ENCODE results near the gene CCDC185. TPM values are rescaled to one million over a fixed set of nuclear protein-coding genes. Genes with fewer than 3 reads are reported as not detected.

The CCDC185 gene
- total RNA-seq, 1 donor from 2014 or later, result 1.3 TPM

DNA sequence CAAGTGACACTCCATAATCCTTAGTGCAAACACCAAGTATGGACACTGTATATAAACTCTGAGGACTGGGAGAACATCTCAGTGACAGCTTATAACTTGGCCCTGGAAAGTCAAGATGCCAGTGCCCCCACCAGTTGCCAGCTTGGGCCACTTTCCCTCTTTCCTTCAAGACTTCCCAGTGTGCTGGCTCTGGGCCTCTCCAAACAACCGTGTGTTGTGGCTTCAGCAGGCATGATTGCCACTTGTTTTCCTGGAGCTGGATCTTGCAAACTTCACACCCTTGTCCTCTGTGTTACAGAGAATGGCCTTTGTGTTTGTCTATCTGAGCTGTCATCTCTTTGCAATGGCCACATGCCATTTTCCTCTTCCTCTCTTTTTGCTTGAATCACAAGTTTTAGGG lies 37.0 kb downstream of the CCDC185 start:
- no peak for DNase-seq (ENCODE audit: low read depth)

GRCh38 chr1:223437151-223437550 lies 43.9 kb downstream of the CCDC185 start:
- DNase-seq (ENCODE audit: low read depth), result no peak

- DNase-seq (ENCODE audit: low read depth), result no peak
These were observed 50.2 kb downstream of the CCDC185 start for GRCh38 chr1:223443397-223443796.

GRCh38 chr1:223444411-223444810 lies 51.2 kb downstream of the CCDC185 start:
- DNase-seq (ENCODE audit: low read depth), result peak; percentile 81

Other genes starting within 250 kb of the CCDC185 start
- 3.5 and 33.0 TPM in 2 replicates for gene SUSD4, start 29.2 kb upstream of the CCDC185 start, total RNA-seq